SKM-1 (cell line): ENCODE measurements around the gene G6PC3.
"Not testable (repeated sequence)": the region's sequence is repeated elsewhere in the genome, so short reads cannot be mapped to it uniquely, and the experiment has no call there.

Experiments
- DNase-seq: peaks from one replicate; lab custom pipeline; 2025; ENCODE audit not compliant: unreplicated experiment; lab: John Stamatoyannopoulos, UW

The G6PC3 gene

GRCh38 chr17:44082256-44082927 lies 11.9 kb downstream of the G6PC3 start:
- DNase-seq = no peak

- no peak for DNase-seq
Measured at GRCh38 chr17:44083250-44083849, 12.8 kb downstream of the G6PC3 start.

GRCh38 chr17:44084131-44084538 lies 13.6 kb downstream of the G6PC3 start:
- DNase-seq = no peak

GRCh38 chr17:44084921-44085320 lies 14.4 kb downstream of the G6PC3 start:
- DNase-seq = no peak

GRCh38 chr17:44085908-44086307 lies 15.4 kb downstream of the G6PC3 start:
- DNase-seq = no peak

GRCh38 chr17:44086364-44087311 lies 16.1 kb downstream of the G6PC3 start:
- no peak for DNase-seq

- no peak for DNase-seq
Measured at GRCh38 chr17:44087319-44087718, 16.8 kb downstream of the G6PC3 start.

- DNase-seq = no peak
Measured at GRCh38 chr17:44088254-44088653, 17.7 kb downstream of the G6PC3 start.

- no peak for DNase-seq
Measured at GRCh38 chr17:44091200-44091997, 20.9 kb downstream of the G6PC3 start.

GRCh38 chr17:44092051-44092450 lies 21.5 kb downstream of the G6PC3 start:
- no peak for DNase-seq

- DNase-seq = no peak
Measured at GRCh38 chr17:44093231-44093900, 22.8 kb downstream of the G6PC3 start.

GRCh38 chr17:44094701-44095387 lies 24.3 kb downstream of the G6PC3 start:
- no peak for DNase-seq

- DNase-seq = no peak
Measured at GRCh38 chr17:44095388-44095646, 24.8 kb downstream of the G6PC3 start.

GRCh38 chr17:44095647-44096496 lies 25.3 kb downstream of the G6PC3 start:
- DNase-seq = peak; percentile 45

- no peak for DNase-seq
Measured at GRCh38 chr17:44097110-44097958, 26.8 kb downstream of the G6PC3 start.

- not testable (repeated sequence) for DNase-seq
Measured at GRCh38 chr17:44101858-44102257, 31.3 kb downstream of the G6PC3 start.

- no peak for DNase-seq
Measured at GRCh38 chr17:44102849-44103622, 32.5 kb downstream of the G6PC3 start.

- no peak for DNase-seq
Measured at GRCh38 chr17:44105483-44105882, 34.9 kb downstream of the G6PC3 start.
